CD8-positive, alpha-beta memory T cell (primary cell): ENCODE measurements around the gene COX7A2L. TPM values are rescaled to one million over a fixed set of nuclear protein-coding genes. Genes with fewer than 3 reads are reported as not detected.
"Not testable (repeated sequence)": the region's sequence is repeated elsewhere in the genome, so short reads cannot be mapped to it uniquely, and the experiment has no call there.

ENCODE experiments used
- CTCF ChIA-PET: fragments of 350-600 bp; sonication (Branson Sonifier 250); formaldehyde crosslinking; loops from one replicate; lab custom pipeline; 2021; ENCODE audit warnings: antibody characterized with exemption; lab: Charles Lee
- POLR2A ChIA-PET: fragments of 350-600 bp; sonication (Branson Sonifier 250); formaldehyde crosslinking; loops from one replicate; lab custom pipeline; 2021; ENCODE audit warnings: antibody characterized with exemption; lab: Charles Lee
- DNase-seq, 5 donors: peaks; one replicate each; pipeline versions ENCODE4 v3.0.0 to v3.0.0-alpha.2; 2020 to 2022; ENCODE audit warnings: mixed read lengths in 1 of 5
- H3K27ac ChIP-seq: one replicate; pipeline ENCODE4 v1.7.0; 2013; ENCODE audit warnings: low read depth, mild to moderate bottlenecking, low read length, moderate library complexity
- H3K27me3 ChIP-seq: 2 replicates; pipeline ENCODE4 v1.7.0; 2013; ENCODE audit warnings: low read length, mild to moderate bottlenecking; ENCODE audit not compliant: insufficient read depth, poor library complexity, severe bottlenecking
- H3K36me3 ChIP-seq: 2 replicates; pipeline ENCODE4 v1.7.0; 2013; ENCODE audit warnings: mild to moderate bottlenecking, low read length, moderate library complexity; ENCODE audit not compliant: insufficient read depth
- H3K4me1 ChIP-seq: 2 replicates; pipeline ENCODE4 v1.7.0; 2013; ENCODE audit warnings: mild to moderate bottlenecking, low read length, moderate library complexity; ENCODE audit not compliant: insufficient read depth
- H3K4me3 ChIP-seq: 2 replicates; pipeline ENCODE4 v1.7.0; 2013; ENCODE audit warnings: mild to moderate bottlenecking, low read length
- H3K9me3 ChIP-seq: 2 replicates; pipeline ENCODE4 v1.7.0; 2013; ENCODE audit warnings: mild to moderate bottlenecking, low read length
- H3K27ac Mint-ChIP-seq, 8 donors: one replicate each; pipeline ENCODE4 v1.8.0; 2020 to 2021; ENCODE audit warnings: mixed read lengths in 8 of 8, mild to moderate bottlenecking in 6 of 8, inconsistent platforms in 3 of 8, moderate library complexity in 3 of 8
- H3K27me3 Mint-ChIP-seq, 2 donors: one replicate each; pipeline ENCODE4 v1.8.0; 2020 to 2021; ENCODE audit warnings: mixed read lengths in 2 of 2, mild to moderate bottlenecking in 1 of 2, moderate library complexity in 1 of 2
- H3K36me3 Mint-ChIP-seq, 3 donors: one replicate each; pipeline ENCODE4 v1.8.0; 2020 to 2021; ENCODE audit warnings: mixed read lengths in 3 of 3, inconsistent platforms in 1 of 3, mild to moderate bottlenecking in 1 of 3
- H3K4me1 Mint-ChIP-seq, 3 donors: one replicate each; pipeline ENCODE4 v1.8.0; 2020 to 2021; ENCODE audit warnings: mixed read lengths in 3 of 3, inconsistent platforms in 1 of 3, mild to moderate bottlenecking in 1 of 3
- H3K4me3 Mint-ChIP-seq, 7 donors: one replicate each; pipeline ENCODE4 v1.8.0; 2020 to 2021; ENCODE audit warnings: mixed read lengths in 7 of 7, mild to moderate bottlenecking in 6 of 7, moderate library complexity in 4 of 7, inconsistent platforms in 2 of 7
- H3K9me3 Mint-ChIP-seq, 5 donors: one replicate each; pipeline ENCODE4 v1.8.0; 2020 to 2022; ENCODE audit warnings: mixed read lengths in 5 of 5, mild to moderate bottlenecking in 3 of 5, moderate library complexity in 2 of 5, inconsistent platforms in 1 of 5
- polyA plus RNA-seq: library from polyadenylated mRNA; unstranded; fragments of 300-500 nt; fragmentation: Illumina TruSeq; gene quantifications from one replicate; pipeline ENCODE4 v1.2.3, GENCODE V29; 2021
- total RNA-seq, 2 experiments: library from RNA; stranded (reverse); gene quantifications; one replicate each; pipeline ENCODE4 v1.2.3, GENCODE V29; 2021

COX7A2L gene
- total and polyA plus RNA-seq, 3 experiments from 2014 or later: 99.8 to 172 (median 100) TPM

- Mint-ChIP-seq H3K9me3 (no peaks in the 10 kb centered on the region), H3K27me3 (peaks cover 7 to 11% of the 10 kb centered on the region in 2 donors)
Measured at GRCh38 chr2:42390401-42390969, 29.5 kb upstream of the COX7A2L start.

DNA sequence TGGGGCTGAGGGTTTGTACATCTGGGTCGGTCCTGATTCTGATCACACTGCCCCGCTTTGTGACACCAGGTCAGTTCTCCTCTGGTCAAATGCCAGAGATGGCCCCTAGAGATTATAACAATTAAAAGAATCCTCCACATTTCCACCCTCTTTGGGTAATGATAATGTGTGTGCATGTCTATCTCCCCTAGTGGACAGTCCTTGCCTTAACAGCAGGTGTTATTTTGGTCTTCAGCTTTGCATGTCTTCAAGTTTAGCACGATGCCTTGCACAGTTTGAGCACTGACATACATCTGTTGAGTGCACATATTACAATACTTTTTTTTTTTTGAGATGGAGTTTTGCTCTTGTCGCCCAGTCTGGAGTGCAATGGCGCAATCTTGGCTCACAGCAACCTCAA is 25.7 kb upstream of the COX7A2L start:
- H3K27ac Mint-ChIP-seq: no peak overlapping the region
- no peaks in the 10 kb centered on the region for H3K36me3 Mint-ChIP-seq
- no peaks in the 10 kb centered on the region for H3K9me3 ChIP-seq
- H3K27me3 ChIP-seq: no peaks in the 10 kb centered on the region
- no peaks in the 10 kb centered on the region for H3K36me3 ChIP-seq
- H3K4me3 Mint-ChIP-seq: no peak overlapping the region
- CTCF ChIA-PET: no interaction called here
- H3K4me1 ChIP-seq: no peaks in the 10 kb centered on the region
- no peaks in the 10 kb centered on the region for H3K4me1 Mint-ChIP-seq
- no peaks in the 10 kb centered on the region for H3K9me3 Mint-ChIP-seq
- peaks cover 5 to 11% of the 10 kb centered on the region in 2 donors for H3K27me3 Mint-ChIP-seq
- POLR2A ChIA-PET: no interaction called here
- no peak overlapping the region for H3K27ac ChIP-seq
- H3K4me3 ChIP-seq: no peak overlapping the region
- DNase-seq: no peak

More at GRCh38 chr2:42390401-42390969, 29.5 kb upstream of the COX7A2L start:
- Mint-ChIP-seq H3K36me3 (peaks cover 0 to 3% (median 0%) of the 10 kb centered on the region in 3 donors), H3K4me3 (no peak overlapping the region), H3K27ac (no peak overlapping the region), H3K4me1 (no peaks in the 10 kb centered on the region)
- no peak overlapping the region for H3K27ac ChIP-seq
- DNase-seq: no peak
- H3K9me3 ChIP-seq: no peaks in the 10 kb centered on the region
- no peak overlapping the region for H3K4me3 ChIP-seq
- ChIA-PET POLR2A (no interaction called here), CTCF (no interaction called here)
- no peaks in the 10 kb centered on the region for H3K27me3 ChIP-seq
- no peaks in the 10 kb centered on the region for H3K36me3 ChIP-seq
- no peaks in the 10 kb centered on the region for H3K4me1 ChIP-seq

GRCh38 chr2:42385225-42385624 is 24.2 kb upstream of the COX7A2L start:
- Histone ChIP-seq H3K36me3 (no peaks in the 10 kb centered on the region), H3K9me3 (no peaks in the 10 kb centered on the region), H3K27me3 (no peaks in the 10 kb centered on the region), H3K4me1 (no peaks in the 10 kb centered on the region), H3K4me3 (no peak overlapping the region), H3K27ac (no peak overlapping the region)
- peak overlapping the region in 1 of 8 donors; percentile 27 for H3K27ac Mint-ChIP-seq
- no peaks in the 10 kb centered on the region for H3K36me3 Mint-ChIP-seq
- no peak overlapping the region for H3K4me3 Mint-ChIP-seq
- no peak for DNase-seq
- no peaks in the 10 kb centered on the region for H3K9me3 Mint-ChIP-seq
- H3K27me3 Mint-ChIP-seq: peaks cover 6 to 13% of the 10 kb centered on the region in 2 donors
- H3K4me1 Mint-ChIP-seq: no peaks in the 10 kb centered on the region
- POLR2A ChIA-PET: interaction anchor here (0.7 kb wide), 1 partner anchor 68 kb away, joined by 3 read pairs; no protein-coding TSS in a partner anchor
- CTCF ChIA-PET: no interaction called here

- H3K27ac Mint-ChIP-seq: no peak overlapping the region
- peaks cover 6 to 12% of the 10 kb centered on the region in 2 donors for H3K27me3 Mint-ChIP-seq
- POLR2A ChIA-PET: no interaction called here
- Histone ChIP-seq H3K9me3 (no peaks in the 10 kb centered on the region), H3K27me3 (no peaks in the 10 kb centered on the region), H3K36me3 (no peaks in the 10 kb centered on the region), H3K27ac (no peak overlapping the region), H3K4me3 (no peak overlapping the region), H3K4me1 (no peaks in the 10 kb centered on the region)
- no peak overlapping the region for H3K4me3 Mint-ChIP-seq
- no peak for DNase-seq
- CTCF ChIA-PET: no interaction called here
- no peaks in the 10 kb centered on the region for H3K9me3 Mint-ChIP-seq
- H3K36me3 Mint-ChIP-seq: no peaks in the 10 kb centered on the region
- H3K4me1 Mint-ChIP-seq: no peaks in the 10 kb centered on the region
Measured at GRCh38 chr2:42383855-42384530, 23.0 kb upstream of the COX7A2L start.

DNA sequence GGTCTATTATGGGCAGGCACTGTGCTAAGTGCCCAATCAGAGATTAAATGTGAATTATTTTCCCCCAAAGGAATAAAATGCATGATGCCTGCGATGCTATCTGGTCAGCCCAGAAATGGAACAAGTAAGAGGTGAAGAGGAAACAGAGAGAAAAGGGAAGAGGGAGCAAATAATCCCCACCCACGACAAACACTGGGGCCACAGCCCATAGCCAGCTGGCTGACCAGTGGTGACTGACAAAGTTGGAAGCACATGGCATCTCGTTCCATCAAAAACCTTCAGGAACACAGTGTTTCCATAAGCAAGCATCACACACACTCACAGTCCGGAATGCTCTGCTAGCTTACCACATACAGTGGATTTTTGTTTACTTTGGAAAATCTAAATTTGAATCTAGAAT is 21.1 kb upstream of the COX7A2L start:
- Mint-ChIP-seq H3K27me3 (peaks cover 4 to 12% of the 10 kb centered on the region in 2 donors), H3K4me3 (no peak overlapping the region), H3K4me1 (no peaks in the 10 kb centered on the region), H3K27ac (no peak overlapping the region), H3K36me3 (no peaks in the 10 kb centered on the region), H3K9me3 (no peaks in the 10 kb centered on the region)
- no peak for DNase-seq
- H3K27ac ChIP-seq: no peak overlapping the region
- no peaks in the 10 kb centered on the region for H3K36me3 ChIP-seq
- ChIA-PET POLR2A (no interaction called here), CTCF (no interaction called here)
- H3K9me3 ChIP-seq: no peaks in the 10 kb centered on the region
- no peak overlapping the region for H3K4me3 ChIP-seq
- no peaks in the 10 kb centered on the region for H3K4me1 ChIP-seq
- no peaks in the 10 kb centered on the region for H3K27me3 ChIP-seq

DNA sequence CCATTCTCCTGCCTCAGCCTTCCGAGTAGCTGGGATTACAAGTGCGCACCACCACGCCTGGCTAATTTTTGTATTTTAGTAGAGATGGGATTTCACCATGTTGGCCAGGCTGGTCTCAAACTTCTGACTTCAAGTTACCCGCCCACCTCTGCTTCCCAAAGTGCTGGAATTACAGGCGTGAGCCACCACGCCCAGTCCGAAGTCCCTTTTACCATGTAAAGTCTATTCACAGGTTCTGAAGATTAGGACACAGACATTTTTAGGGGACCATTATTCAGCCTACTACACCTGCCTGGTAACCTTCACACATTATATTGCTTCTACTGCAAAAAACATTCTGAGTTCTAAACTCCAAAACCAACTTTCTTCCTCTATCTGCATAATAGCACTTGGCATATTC is 19.0 kb upstream of the COX7A2L start:
- H3K27ac ChIP-seq, DNase-seq, CTCF ChIA-PET, H3K27ac Mint-ChIP-seq, H3K4me1 Mint-ChIP-seq, H3K27me3 ChIP-seq, H3K36me3 ChIP-seq, H3K36me3 Mint-ChIP-seq, H3K4me1 ChIP-seq, H3K9me3 ChIP-seq, POLR2A ChIA-PET, H3K9me3 Mint-ChIP-seq, H3K4me3 Mint-ChIP-seq, H3K27me3 Mint-ChIP-seq, H3K4me3 ChIP-seq: not testable (repeated sequence)

DNA sequence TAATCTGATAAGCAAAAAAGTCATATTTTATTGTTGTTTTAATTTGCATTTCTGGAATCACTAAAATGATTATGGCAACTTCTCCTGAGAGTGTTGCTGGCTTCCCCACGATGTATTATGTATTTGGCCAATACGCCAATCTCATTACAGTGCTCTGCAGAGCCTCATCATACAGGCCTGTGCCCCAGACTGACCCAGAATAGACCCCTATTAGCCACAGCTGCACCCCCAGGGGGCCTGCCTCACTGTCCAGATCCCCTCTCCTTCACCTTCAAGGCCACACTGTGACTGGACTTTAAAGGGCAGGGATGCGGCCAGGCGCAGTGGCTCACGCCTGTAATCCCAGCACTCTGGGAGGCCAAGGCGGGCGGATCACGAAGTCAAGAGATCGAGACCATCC is 17.4 kb upstream of the COX7A2L start:
- Mint-ChIP-seq H3K9me3 (no peaks in the 10 kb centered on the region), H3K36me3 (no peaks in the 10 kb centered on the region), H3K27me3 (peaks cover 7 to 12% of the 10 kb centered on the region in 2 donors), H3K4me1 (no peaks in the 10 kb centered on the region), H3K27ac (no peak overlapping the region), H3K4me3 (no peak overlapping the region)
- Histone ChIP-seq H3K4me1 (no peaks in the 10 kb centered on the region), H3K36me3 (no peaks in the 10 kb centered on the region), H3K27me3 (no peaks in the 10 kb centered on the region), H3K27ac (no peak overlapping the region), H3K4me3 (no peak overlapping the region), H3K9me3 (no peaks in the 10 kb centered on the region)
- ChIA-PET CTCF (no interaction called here), POLR2A (no interaction called here)
- DNase-seq: no peak

DNA sequence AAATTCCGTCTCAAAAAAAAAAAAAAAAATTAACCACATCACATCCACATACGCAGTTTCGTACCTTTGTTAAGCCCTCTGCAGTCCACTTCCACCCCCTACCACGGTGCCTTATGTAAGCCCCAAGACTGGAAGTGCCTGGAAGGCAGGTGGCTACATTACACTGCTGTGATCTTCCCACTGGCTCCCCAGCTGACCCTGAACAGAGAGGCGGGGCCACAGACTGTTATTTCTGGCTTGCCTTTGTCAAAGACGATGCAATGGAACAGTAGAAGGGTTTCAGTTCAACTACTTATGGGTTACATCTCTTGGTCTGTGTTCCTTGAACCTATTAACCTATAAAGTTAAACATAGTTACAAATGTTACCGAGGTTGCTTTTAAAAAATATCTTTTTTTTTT is 15.7 kb upstream of the COX7A2L start:
- Histone ChIP-seq H3K4me1 (no peaks in the 10 kb centered on the region), H3K4me3 (no peak overlapping the region), H3K27me3 (no peaks in the 10 kb centered on the region), H3K9me3 (no peaks in the 10 kb centered on the region), H3K27ac (no peak overlapping the region), H3K36me3 (no peaks in the 10 kb centered on the region)
- H3K36me3 Mint-ChIP-seq: no peaks in the 10 kb centered on the region
- no peaks in the 10 kb centered on the region for H3K4me1 Mint-ChIP-seq
- H3K27ac Mint-ChIP-seq: no peak overlapping the region
- H3K27me3 Mint-ChIP-seq: peaks cover 7% of the 10 kb centered on the region in 2 donors
- DNase-seq: no peak
- CTCF ChIA-PET: no interaction called here
- H3K9me3 Mint-ChIP-seq: no peaks in the 10 kb centered on the region
- POLR2A ChIA-PET: no interaction called here
- H3K4me3 Mint-ChIP-seq: no peak overlapping the region
